ENCODE data around the gene CA6.

Gene CA6

DNA sequence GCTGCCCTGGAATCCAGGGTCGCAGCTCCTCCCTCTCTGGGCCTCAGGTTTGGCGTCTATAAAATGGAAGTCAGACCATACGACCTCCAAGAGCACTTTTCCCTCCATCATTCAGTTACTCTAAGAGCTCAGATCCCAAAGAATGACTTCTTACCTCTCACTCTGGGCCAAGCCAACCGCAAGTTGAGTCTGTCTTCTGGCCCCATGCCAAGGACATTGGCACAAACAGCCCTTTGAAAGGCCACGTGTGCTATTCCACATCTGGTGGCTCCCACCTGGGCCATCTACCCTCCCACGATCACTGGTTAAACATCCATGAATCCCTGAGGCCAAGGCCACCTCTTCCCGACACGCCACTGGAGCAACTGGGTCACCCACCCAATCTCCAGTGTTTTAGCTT lies 68.2 kb downstream of the CA6 start:
- TF ChIP-seq, protein P1, sequence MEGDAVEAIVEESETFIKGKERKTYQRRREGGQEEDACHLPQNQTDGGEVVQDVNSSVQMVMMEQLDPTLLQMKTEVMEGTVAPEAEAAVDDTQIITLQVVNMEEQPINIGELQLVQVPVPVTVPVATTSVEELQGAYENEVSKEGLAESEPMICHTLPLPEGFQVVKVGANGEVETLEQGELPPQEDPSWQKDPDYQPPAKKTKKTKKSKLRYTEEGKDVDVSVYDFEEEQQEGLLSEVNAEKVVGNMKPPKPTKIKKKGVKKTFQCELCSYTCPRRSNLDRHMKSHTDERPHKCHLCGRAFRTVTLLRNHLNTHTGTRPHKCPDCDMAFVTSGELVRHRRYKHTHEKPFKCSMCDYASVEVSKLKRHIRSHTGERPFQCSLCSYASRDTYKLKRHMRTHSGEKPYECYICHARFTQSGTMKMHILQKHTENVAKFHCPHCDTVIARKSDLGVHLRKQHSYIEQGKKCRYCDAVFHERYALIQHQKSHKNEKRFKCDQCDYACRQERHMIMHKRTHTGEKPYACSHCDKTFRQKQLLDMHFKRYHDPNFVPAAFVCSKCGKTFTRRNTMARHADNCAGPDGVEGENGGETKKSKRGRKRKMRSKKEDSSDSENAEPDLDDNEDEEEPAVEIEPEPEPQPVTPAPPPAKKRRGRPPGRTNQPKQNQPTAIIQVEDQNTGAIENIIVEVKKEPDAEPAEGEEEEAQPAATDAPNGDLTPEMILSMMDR (IDR thresholded peaks at IDR 0.05): no peak

- TF ChIP-seq, protein P1 (IDR thresholded peaks at IDR 0.05): no peak
Measured at GRCh38 chr1:9014475-9015375, 69.1 kb downstream of the CA6 start.

DNA sequence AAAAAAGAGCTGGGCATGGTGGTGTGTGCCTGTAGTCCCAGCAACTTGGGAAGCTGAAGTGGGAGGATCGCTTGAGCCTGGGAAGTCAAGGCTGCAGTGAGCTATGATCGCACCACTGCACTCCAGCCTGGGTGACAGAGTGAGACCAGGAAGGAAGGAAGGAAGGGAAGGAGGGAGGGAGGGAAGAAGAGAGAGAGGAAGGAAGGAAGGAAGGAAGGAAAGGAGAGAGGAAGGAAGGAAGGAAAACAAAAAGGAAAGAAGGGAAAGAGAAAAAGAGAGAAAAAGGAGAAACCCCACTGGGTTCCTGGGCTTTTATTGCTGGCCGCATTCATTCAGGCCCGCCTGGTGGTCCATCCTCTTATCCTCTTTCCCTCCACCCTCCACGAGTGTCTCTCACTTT lies 70.8 kb downstream of the CA6 start:
- TF ChIP-seq, protein P1 (IDR thresholded peaks at IDR 0.05): no peak

GRCh38 chr1:9018333-9018732 lies 72.7 kb downstream of the CA6 start:
- TF ChIP-seq, protein P1 (IDR thresholded peaks at IDR 0.05): no peak

DNA sequence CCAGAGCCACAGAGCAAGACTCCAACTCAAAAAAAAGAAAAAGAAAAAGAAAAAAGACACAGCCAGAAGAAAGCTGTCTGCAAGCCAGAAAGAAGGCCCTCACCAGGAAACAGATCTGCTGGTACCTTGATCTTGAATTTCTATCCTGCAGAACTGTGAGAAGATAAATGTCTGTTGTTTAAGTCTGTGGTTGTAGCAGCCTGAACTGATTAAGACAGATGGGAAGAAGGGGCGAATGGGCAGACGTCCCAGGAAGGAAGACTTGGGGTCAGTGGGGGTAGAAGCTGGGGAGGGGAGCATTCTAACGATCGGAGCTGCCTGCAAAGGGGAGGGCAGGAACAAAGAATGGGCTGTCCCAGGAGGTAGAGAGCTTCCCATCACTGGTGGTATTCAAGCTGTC lies 74.2 kb downstream of the CA6 start:
- TF ChIP-seq, protein P1 (IDR thresholded peaks at IDR 0.05): no peak

DNA sequence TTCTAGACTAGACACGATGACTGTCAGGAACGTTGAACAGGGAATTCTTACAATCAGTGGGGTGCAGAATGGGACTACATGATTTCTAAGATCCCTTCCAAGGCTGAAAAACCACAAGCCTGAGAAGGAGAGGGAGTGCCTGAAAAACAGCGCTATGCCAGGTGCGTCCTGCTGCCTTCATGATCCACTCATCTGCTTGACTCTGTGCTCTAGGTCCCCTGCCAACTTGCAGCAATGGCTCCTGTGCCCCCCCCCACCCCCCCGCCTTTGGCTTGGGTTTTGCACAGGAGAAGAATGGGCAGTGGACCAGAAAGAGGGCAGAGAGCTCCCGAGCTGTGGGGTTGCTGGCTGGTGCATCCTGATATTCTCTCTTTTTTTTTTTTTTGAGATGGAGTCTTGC lies 74.6 kb downstream of the CA6 start:
- TF ChIP-seq, protein P1 (IDR thresholded peaks at IDR 0.05): no peak

GRCh38 chr1:9022773-9023172 lies 77.1 kb downstream of the CA6 start:
- TF ChIP-seq, protein P1 (IDR thresholded peaks at IDR 0.05): no peak
